NCI-H510A (cell line): ENCODE results near the gene VPS33A.
"Not testable (repeated sequence)": the region's sequence is repeated elsewhere in the genome, so short reads cannot be mapped to it uniquely, and the experiment has no call there.

Experiments used
- DNase-seq: peaks from one replicate; lab custom pipeline; 2025; lab: John Stamatoyannopoulos, UW

The VPS33A gene

GRCh38 chr12:122204167-122205052 is 61.9 kb downstream of the VPS33A start:
- DNase-seq: no peak

DNA sequence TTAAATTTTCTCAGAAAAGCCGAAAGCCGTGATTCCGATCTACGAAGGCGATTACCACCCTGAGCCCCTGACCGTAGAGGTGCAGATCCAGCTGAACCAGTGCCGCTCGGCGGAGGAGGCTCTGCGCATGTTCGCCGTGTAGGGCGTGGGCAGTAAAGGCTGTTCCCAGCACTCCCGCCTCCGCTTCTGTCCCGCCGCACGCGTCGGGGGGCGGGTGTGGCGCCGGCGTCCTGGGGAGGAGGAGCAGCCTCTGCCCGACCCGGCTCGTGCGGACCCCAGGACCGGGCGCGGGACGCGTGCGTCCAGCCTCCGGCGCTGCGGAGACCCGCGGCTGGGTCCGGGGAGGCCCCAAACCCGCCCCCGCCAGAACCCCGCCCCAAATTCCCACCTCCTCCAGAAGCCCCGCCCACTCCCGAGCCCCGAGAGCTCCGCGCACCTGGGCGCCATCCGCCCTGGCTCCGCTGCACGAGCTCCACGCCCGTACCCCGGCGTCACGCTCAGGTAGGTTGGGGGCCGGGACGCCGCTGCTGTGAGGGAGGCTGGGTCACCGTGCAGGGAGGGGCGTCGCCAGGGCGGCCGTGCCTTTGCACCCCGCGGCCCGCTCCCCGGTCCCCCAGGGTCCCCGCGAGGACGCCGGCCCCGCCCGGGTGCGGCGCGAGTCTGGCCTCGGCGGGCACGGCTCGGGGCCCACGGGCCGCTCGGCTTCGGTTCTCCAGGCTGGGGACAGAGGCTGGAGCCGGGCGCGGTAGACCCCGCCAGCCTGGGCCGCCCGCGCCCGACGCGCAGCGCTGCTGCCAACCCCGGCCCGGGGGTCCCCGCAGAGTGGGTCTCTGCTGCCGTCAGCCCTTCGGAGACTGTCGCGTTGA is 62.8 kb downstream of the VPS33A start, which contains the start of gene B3GNT4:
Gene B3GNT4 (plus strand): TSS at position 409 of the 866 bp plus-strand sequence. CDS start 910 bp downstream, outside the sequence.
- peak; percentile 65 for DNase-seq

- not testable (repeated sequence) for DNase-seq
These were observed 63.5 kb downstream of the VPS33A start for GRCh38 chr12:122202811-122203210.

- DNase-seq: no peak
These were observed 64.3 kb downstream of the VPS33A start for GRCh38 chr12:122202017-122202416.

GRCh38 chr12:122201381-122201780 is 64.9 kb downstream of the VPS33A start:
- DNase-seq: no peak

- DNase-seq: no peak
These were observed 65.6 kb downstream of the VPS33A start for GRCh38 chr12:122200541-122201175.

DNA sequence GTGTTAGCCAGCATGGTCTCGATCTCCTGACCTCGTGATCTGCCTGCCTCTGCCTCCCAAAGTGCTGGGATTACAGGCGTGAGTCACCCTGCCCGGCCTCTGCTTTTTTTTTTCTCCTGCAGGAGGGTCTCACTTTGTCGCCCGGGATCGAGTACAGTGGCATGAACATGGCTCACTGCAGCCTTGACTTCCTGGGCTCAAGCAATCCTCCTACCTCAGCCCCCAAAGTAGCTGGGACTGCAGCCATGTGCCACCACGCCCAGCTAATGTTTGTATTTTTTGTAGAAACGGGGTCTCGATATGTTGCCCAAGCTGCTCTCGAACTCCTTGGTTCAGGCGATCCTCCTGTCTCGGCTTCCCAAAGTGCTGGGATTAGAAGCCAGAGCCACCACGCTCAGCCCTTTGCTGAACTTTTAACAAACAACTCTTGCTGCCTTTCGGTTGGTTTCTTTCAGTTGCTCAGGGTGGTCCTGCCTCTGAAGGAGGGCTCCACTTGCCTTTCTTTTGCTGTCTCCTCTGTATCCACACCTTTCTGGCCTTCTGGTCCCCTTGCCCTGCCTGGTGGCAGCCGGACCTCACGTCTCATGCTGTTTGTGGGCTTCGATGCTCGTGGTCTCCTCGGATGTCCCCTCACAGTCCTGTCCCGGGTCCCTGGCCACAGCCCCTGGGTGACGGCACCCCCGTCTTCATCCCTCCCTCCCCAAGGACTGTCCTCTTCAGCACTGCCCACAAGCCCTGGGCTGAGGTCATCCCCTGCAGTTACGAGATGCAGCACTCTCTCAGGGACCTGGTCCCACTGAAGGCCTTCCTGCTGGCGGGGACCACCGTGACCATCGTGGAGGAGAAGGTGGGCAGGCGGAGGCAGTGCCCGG is 66.6 kb downstream of the VPS33A start:
- DNase-seq: no peak

DNA sequence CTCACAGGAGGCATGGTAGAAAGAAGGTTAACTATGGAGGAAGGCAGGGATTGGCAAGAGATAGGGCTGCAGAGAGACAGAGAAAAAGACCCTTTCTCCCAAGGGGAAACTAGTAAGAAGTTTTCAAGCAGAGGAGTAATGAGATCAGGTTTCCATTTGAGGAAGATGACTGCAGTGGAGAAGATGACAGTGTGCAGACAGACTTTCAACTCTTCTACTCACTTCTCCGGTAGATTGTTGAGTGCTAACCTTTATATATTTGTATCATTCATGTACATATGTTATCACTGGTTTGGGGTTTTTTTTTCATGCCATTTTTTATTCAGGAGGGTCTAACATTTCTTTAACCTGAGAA is 68.7 kb downstream of the VPS33A start:
- no peak for DNase-seq

DNA sequence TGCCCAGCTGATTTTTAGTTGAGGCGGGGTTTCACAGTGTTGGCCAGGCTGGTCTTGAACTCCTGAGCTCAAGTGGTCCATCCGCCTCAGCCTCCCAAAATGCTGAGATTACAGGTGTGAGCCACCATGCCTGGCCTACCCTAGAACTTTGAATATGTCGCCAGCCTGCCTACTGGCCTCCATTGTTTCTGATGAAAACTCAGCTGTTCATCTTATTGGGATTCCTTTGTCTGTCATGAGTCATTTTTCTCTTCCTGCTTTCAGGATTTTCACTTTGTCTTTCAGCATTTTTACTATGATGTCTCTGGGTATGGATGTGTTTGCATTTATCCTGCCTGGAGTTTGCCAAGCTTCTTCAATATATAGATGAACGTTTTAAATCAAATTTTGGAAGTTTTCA is 70.9 kb downstream of the VPS33A start:
- DNase-seq: no peak

- DNase-seq: no peak
These were observed 71.5 kb downstream of the VPS33A start for GRCh38 chr12:122194804-122195203.

- no peak for DNase-seq
These were observed 73.9 kb downstream of the VPS33A start for GRCh38 chr12:122192441-122192840.

DNA sequence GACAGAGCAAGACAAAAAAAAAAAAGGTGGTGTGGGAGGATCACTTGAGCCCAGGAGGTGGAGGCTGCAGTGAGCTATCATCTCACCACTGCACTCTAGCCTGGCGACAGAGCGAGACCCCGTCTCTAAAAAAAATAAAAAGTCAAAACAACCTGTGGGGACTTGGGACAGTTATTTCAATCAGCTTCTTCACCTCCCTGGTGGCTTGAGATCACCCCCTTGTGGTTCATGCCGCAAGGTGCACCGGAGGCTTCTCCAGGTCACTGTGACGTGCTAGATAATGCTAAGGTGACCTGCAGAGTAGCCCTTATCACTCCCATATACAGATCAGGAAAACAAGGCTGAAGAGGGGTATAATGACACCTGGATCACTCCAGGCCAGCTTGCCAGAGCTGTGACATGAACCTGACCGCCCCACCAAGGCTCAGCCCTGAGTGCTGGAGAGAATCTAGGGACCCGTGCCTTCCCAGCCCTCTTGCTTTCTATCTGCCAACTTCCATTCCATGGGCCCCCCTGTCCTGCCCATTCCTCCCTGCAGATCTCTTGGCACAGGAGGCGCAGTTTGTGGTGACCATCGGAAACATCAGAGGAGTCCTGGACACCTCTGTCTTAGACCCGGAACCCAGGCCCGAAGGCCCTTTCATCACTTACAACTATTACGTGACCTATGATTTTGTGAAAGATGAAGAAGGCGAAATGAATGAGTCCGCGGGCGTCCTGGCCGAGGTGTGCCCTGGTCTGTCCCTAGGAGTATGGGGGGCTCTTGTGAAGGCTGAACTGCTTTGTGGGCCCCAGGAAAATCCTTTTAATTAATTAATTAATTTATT is 75.2 kb downstream of the VPS33A start:
- peak; percentile 48 for DNase-seq

DNA sequence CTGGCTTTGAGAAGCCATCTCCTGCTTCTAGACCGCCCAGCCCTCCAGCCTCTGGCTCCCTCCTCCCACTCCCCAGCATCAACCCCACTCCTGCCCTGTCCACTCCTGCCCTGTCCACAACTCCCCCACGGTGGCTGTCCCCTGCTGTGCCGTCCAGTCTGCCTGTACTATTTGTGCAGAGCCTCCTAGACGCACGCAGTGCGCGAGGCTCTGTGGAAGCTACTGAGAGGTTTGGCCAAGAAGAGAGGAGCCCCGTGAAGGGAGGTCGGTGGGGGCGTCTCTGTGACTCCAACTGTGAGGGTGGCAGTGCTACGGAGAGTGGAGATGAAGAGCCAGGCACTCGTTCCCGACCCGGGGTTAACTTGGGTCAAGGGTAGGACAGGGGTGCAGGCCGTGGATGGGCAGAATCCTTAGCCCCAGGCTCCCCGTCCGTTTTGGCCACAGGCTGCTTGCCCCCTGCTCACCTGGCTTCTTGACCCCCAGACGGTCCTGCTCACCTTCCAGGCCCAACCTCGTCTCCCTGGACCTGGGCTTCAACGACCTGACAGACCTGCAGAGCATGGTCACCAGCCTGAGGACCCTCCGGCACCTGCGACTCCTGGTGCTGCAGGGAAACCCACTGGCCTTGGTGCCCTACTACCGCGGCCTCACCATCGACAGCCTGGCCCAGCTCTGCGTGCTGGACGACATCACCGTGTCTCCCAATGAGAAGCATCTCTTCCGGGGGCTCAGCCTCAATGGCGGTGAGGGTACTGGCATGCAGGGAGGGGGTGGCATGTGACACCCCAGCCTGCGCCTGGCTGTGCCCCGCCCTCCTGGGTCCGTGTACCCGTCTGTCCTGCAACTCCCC is 76.4 kb downstream of the VPS33A start:
- DNase-seq: no peak

- no peak for DNase-seq
These were observed 78.8 kb downstream of the VPS33A start for GRCh38 chr12:122187466-122187865.

GRCh38 chr12:122185494-122186082 is 80.7 kb downstream of the VPS33A start:
- DNase-seq: no peak

DNA sequence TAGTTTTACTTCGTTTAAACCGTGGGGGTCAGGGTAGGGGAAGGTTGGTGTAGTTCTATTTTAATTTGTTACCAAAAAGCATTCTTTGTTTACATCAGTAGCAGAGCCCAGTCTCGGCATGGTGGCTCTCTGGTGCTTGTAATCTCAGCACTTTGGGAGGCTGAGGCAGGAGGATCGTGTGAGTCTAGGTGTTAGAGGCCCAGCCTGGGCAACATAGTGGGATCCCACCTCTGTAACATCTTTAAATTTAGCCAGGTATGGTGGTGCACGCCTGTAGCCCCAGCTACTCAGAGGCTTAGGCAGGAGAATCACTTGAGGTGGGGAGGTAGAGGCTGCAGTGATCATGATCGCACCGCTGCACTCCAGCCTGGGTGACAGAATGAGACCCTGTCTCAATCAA is 81.2 kb downstream of the VPS33A start:
- DNase-seq: no peak

DNA sequence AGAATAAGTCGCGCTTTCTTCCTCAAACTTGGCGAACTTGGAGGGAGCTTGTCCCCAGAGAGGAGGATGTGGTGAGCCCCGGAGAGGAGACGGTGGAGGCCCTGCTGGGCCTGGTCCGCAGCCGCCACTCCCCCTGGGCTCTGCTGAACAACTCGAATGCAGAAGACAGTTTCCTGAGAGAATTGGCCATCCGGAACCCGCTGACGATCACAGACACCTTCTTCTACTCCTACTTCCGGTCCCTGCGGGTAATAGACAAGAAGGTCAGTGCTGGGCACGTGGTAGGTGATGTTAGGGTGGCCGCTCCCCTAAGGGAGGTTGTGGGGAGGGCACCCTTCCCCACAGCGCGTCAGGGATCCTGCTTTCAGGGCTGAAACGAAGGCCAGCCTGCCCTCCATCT is 81.8 kb downstream of the VPS33A start:
- no peak for DNase-seq

DNA sequence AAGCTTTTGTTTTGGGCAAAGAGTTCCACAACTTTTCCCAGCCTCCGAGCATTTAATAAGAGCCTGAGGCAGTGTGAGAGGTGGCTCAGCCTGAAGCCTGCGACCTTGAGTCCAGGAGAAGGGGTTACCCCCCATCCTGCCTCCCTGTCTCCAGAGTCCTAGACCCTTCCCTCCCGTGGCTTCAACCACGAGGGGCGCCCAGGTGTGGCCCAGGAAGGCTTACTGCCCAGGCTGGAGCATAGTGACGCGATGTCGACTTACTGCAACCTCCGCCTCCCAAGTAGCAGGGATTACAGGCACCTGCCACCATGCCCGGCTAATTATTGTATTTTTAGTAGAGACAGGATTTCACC is 82.7 kb downstream of the VPS33A start:
- DNase-seq: no peak

DNA sequence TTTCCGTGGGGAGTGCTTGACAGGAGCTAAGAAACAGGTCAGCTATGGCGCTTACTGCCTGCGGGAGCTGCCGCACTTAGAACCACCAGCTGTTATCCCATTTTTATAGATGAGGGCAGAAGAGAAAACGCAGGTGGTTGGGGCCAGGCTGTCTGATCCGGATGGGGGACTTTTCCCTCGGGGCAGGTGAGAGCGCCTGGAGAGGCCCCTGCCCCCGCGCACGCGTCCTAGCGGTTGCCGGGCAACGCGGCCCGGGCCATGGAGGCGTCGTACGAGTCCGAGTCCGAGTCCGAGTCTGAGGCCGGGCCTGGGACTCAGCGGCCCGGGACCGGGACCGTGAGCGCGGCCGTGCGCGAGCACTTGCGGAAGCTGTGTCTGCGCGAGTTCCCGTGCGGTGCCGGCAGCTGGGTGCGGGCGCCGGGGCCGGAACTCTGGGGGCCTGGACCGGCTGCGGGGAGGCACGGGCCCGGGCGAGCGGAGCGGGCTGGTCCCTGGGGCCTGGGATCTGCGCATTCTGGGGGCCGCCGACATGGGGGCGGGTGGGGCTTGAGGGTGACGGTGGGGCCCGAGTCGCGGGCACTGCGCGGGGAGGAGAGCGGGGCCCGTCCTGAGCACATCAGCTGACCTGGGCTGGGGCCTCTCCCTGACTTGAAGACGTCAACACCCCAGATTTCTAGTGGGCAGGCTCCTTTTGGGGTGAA is 83.3 kb downstream of the VPS33A start, which contains the start of gene LRRC43:
Gene LRRC43 (plus strand): TSS at position 237 of the 701 bp plus-strand sequence. CDS start 22 bp downstream, at position 259.
- peak; percentile 73 for DNase-seq
